Stimulated activated CD4-positive, alpha-beta T cell treated with anti-CD3 and anti-CD28 coated beads, Interleukin-12 subunit alpha, Interleukin-12 subunit beta, amount 100 ng/mL, for 4 hours (primary cell): Measurements from ENCODE around the gene H2AZ2.
"Not testable (repeated sequence)": the region's sequence is repeated elsewhere in the genome, so short reads cannot be mapped to it uniquely, and the experiment has no call there.

Source experiments
- DNase-seq: peaks from one replicate; pipeline ENCODE4 v3.0.0-alpha.2; 2020

The H2AZ2 gene

GRCh38 chr7:44870336-44870735, 22.4 kb upstream of the H2AZ2 start:
- DNase-seq, result not testable (repeated sequence)

- no peak for DNase-seq
These were observed 19.4 kb upstream of the H2AZ2 start for GRCh38 chr7:44867073-44867995.

GRCh38 chr7:44861949-44862348, 14.1 kb upstream of the H2AZ2 start:
- DNase-seq, result not testable (repeated sequence)

GRCh38 chr7:44858161-44858560, 10.3 kb upstream of the H2AZ2 start:
- no peak for DNase-seq

GRCh38 chr7:44854644-44855364, 6.9 kb upstream of the H2AZ2 start:
- no peak for DNase-seq

GRCh38 chr7:44853391-44853790, 5.5 kb upstream of the H2AZ2 start:
- DNase-seq, result no peak

- no peak for DNase-seq
These were observed 4.7 kb upstream of the H2AZ2 start for GRCh38 chr7:44852590-44852989.

GRCh38 chr7:44849885-44850544, 2.1 kb upstream of the H2AZ2 start:
- DNase-seq, result no peak

GRCh38 chr7:44849259-44849884, 1.5 kb upstream of the H2AZ2 start:
- no peak for DNase-seq

- DNase-seq, result peak; percentile 78
These were observed 373 bp downstream of the H2AZ2 start for GRCh38 chr7:44847509-44847919.

- no peak for DNase-seq
These were observed 925 bp downstream of the H2AZ2 start for GRCh38 chr7:44846816-44847508.

- not testable (repeated sequence) for DNase-seq
These were observed 1.5 kb downstream of the H2AZ2 start for GRCh38 chr7:44846390-44846789.

GRCh38 chr7:44845451-44845850, 2.4 kb downstream of the H2AZ2 start:
- DNase-seq, result no peak

- DNase-seq, result not testable (repeated sequence)
These were observed 4.4 kb downstream of the H2AZ2 start for GRCh38 chr7:44843440-44843839.

- not testable (repeated sequence) for DNase-seq
These were observed 5.2 kb downstream of the H2AZ2 start for GRCh38 chr7:44842675-44843074.

- DNase-seq, result no peak
These were observed 9.1 kb downstream of the H2AZ2 start for GRCh38 chr7:44838751-44839150.

- DNase-seq, result no peak
These were observed 20.3 kb downstream of the H2AZ2 start for GRCh38 chr7:44827567-44827966.

- DNase-seq, result no peak
These were observed 22.9 kb downstream of the H2AZ2 start for GRCh38 chr7:44824894-44825526.

- DNase-seq, result no peak
These were observed 24.6 kb downstream of the H2AZ2 start for GRCh38 chr7:44823255-44823781.

GRCh38 chr7:44819292-44819691, 28.6 kb downstream of the H2AZ2 start:
- no peak for DNase-seq

- no peak for DNase-seq
These were observed 33.0 kb downstream of the H2AZ2 start for GRCh38 chr7:44814919-44815318.

- DNase-seq, result no peak
These were observed 36.3 kb downstream of the H2AZ2 start for GRCh38 chr7:44811571-44811970.
